Measurements from ENCODE around the gene PDE9A. TPM values are rescaled to one million over a fixed set of nuclear protein-coding genes. Genes with fewer than 3 reads are reported as not detected.

The PDE9A gene
- total RNA-seq, 1 experiment from 2014 or later: 31.9 TPM

DNA sequence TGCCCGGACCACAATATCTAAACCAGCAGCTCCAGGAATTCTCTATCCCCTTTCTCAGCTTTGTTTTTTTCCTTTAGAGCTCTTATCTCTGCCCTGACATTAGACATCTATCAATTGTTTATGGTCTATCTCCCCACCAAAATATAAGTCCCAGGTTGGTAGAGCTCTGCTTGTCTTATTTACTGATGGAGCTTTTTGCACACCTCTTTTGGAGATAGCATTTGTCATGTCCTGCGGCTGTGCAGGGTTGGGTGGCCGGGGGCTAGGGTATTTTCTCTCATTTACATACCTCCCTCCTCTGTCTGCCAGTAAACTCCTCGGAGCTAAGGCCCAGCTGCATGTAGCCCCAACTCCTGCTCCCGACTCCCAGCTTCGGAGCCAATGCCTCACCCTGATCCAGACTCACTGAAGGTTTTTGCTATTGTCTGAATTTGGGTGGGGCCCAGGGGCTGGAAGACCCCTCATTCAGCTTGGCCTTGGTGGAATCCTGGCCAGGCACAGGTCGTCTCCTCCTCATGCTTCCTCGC, 11.1 kb upstream of the PDE9A start:
- no peak overlapping the region for H2BK12ac ChIP-seq (ENCODE audit: insufficient read length, low read depth, low read length)
- H3K4me1 ChIP-seq (ENCODE audit: insufficient read depth, low read length): 0 out of 2 replicates have a peak, but pooled peaks cover 3% of the 10 kb centered on the region
- no peaks in the 10 kb centered on the region for H4K20me1 ChIP-seq (ENCODE audit: control insufficient read depth, insufficient read depth, insufficient read length)

More for the DNA sequence above, 11.1 kb upstream of the PDE9A start:
- peaks cover 0 to under 1% of the 10 kb centered on the region in 2 experiments; a peak in 1 of 5 replicates for H3K9me3 Mint-ChIP-seq
- Histone ChIP-seq H3K79me1 (ENCODE audit: insufficient read depth, low read depth, low read length, poor library complexity, severe bottlenecking) (no peaks in the 10 kb centered on the region), H3K14ac (ENCODE audit: insufficient read depth, low read length) (no peak overlapping the region), H3K56ac (ENCODE audit: insufficient read length, low read depth, low read length) (no peak overlapping the region), H2BK20ac (ENCODE audit: low read depth, low read length, poor library complexity, severe bottlenecking) (no peak overlapping the region), H2BK5ac (ENCODE audit: insufficient read length, low read length) (no peak overlapping the region), H2AFZ (ENCODE audit: low read length) (no peak overlapping the region), H3T11ph (ENCODE audit: low read length) (no peak overlapping the region), H2BK15ac (ENCODE audit: low read depth, low read length) (no peak overlapping the region), H3K4ac (ENCODE audit: low read depth, low read length) (no peak overlapping the region), H4K91ac (ENCODE audit: insufficient read length, low read depth, low read length) (no peak overlapping the region), H2BK120ac (ENCODE audit: low read depth, low read length, poor library complexity, severe bottlenecking) (no peak overlapping the region), H3K23me2 (ENCODE audit: insufficient read length, low read depth, low read length, poor library complexity, severe bottlenecking) (no peaks in the 10 kb centered on the region), H3K9ac (ENCODE audit: extremely low read depth, insufficient read length, low read length) (no peak overlapping the region), H4K5ac (ENCODE audit: insufficient read length, low read depth, low read length) (no peak overlapping the region), H3K9me3 (ENCODE audit: control insufficient read depth, low read depth, low read length) (no peaks in the 10 kb centered on the region), H3K18ac (ENCODE audit: insufficient read length, low read depth, low read length) (no peak overlapping the region), H3K79me2 (ENCODE audit: insufficient read depth, low read length) (no peaks in the 10 kb centered on the region), H4K8ac (replicated peaks; ENCODE audit: insufficient read length, low read depth, low read length) (no peak overlapping the region), H2AK5ac (ENCODE audit: insufficient read length, low read length) (no peak overlapping the region), H3K27ac (ENCODE audit: insufficient read length, low read depth, low read length) (no peak overlapping the region), H3K23ac (ENCODE audit: insufficient read length, low read depth, low read length) (no peak overlapping the region), H3K27me3 (ENCODE audit: insufficient read depth, low read length) (no peaks in the 10 kb centered on the region), H3K4me2 (ENCODE audit: insufficient read depth, insufficient read length, low read length) (no peak overlapping the region)
- peaks cover 31% of the 10 kb centered on the region for H3K27me3 Mint-ChIP-seq (ENCODE audit: low read depth)
- no CpG with 5 or more reads among the region's 8 CpGs for WGBS (ENCODE audit: extremely low coverage, insufficient read length, low lambda C conversion rate)
- TF ChIP-seq, protein P1, sequence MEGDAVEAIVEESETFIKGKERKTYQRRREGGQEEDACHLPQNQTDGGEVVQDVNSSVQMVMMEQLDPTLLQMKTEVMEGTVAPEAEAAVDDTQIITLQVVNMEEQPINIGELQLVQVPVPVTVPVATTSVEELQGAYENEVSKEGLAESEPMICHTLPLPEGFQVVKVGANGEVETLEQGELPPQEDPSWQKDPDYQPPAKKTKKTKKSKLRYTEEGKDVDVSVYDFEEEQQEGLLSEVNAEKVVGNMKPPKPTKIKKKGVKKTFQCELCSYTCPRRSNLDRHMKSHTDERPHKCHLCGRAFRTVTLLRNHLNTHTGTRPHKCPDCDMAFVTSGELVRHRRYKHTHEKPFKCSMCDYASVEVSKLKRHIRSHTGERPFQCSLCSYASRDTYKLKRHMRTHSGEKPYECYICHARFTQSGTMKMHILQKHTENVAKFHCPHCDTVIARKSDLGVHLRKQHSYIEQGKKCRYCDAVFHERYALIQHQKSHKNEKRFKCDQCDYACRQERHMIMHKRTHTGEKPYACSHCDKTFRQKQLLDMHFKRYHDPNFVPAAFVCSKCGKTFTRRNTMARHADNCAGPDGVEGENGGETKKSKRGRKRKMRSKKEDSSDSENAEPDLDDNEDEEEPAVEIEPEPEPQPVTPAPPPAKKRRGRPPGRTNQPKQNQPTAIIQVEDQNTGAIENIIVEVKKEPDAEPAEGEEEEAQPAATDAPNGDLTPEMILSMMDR (conservative IDR thresholded peaks at IDR 0.05): no peak
- DNase-seq: no peak
- no peak overlapping the region; a peak in 1 of 5 replicates for H3K4me3 Mint-ChIP-seq
- H3K4me1 Mint-ChIP-seq: peaks cover 17 to 34% of the 10 kb centered on the region in 2 experiments
- H3K36me3 Mint-ChIP-seq (ENCODE audit: insufficient read depth in 1 of 3, low read depth in 3 of 3): no peaks in the 10 kb centered on the region
- H3K27ac Mint-ChIP-seq: no peak overlapping the region
